HG03175 (cell line): Measurements from ENCODE around the gene C19orf85.
"Not testable (repeated sequence)": the region's sequence is repeated elsewhere in the genome, so short reads cannot be mapped to it uniquely, and the experiment has no call there.

Source experiments
- ATAC-seq: cut with Tn5 transposase; IDR thresholded peaks from one replicate; pipeline ENCODE4 v1.9.1; 2021; ENCODE audit warnings: mild to moderate bottlenecking, moderate library complexity; ENCODE audit not compliant: unreplicated experiment

C19orf85 gene

DNA sequence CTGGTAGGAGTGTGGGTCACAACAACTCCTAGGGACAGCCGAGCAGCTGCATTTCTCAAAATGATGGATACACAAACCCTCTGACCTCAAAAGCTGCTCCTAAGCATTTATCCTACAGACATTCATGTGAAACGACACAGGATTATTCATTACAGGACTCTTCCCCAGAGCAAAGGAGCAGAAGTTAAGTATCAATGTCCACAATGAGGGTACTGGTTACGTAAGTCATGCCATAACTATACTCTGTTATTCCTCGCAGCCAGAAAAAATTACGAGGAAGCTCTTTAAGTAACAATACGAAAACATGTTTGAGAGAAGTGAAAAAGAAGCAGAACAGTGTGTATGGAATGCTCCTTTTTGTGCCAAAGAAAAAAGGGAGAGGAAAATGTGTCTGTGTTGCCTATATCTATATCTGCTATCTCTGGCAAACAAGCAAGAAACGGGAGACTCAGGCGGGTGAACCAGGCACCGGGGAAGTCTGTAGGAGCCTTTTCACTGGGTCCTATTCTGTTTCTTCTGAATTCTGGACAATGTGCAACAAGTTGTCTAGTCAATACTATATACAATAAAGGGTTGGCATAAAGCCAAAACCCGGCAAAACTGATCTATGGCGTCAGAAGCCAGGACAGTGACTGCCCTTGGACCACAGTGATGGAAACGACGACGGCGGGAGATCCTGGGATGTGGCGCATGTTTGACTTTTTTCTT is 4.4 kb downstream of the C19orf85 start:
- ATAC-seq = no peak

DNA sequence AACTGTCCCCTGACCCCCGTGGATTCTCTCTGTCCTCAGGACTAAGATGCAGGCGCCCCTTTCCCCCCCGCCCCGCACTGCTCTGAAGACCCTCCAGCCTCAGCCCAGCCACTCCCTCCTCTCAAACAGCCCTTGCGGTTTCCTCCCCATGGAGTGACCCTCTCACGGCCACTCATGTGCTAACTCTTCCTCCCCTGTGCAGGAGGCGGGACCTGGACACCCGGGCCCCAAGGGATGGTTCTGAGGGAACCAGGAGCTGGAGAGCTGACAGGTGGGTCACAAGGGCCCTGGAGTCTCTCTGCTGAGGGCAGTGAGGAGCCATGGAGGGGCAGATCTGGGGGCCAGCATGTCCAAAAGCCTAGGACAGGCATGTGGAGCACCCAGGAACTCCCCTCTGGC is 5.0 kb downstream of the C19orf85 start:
- no peak for ATAC-seq

DNA sequence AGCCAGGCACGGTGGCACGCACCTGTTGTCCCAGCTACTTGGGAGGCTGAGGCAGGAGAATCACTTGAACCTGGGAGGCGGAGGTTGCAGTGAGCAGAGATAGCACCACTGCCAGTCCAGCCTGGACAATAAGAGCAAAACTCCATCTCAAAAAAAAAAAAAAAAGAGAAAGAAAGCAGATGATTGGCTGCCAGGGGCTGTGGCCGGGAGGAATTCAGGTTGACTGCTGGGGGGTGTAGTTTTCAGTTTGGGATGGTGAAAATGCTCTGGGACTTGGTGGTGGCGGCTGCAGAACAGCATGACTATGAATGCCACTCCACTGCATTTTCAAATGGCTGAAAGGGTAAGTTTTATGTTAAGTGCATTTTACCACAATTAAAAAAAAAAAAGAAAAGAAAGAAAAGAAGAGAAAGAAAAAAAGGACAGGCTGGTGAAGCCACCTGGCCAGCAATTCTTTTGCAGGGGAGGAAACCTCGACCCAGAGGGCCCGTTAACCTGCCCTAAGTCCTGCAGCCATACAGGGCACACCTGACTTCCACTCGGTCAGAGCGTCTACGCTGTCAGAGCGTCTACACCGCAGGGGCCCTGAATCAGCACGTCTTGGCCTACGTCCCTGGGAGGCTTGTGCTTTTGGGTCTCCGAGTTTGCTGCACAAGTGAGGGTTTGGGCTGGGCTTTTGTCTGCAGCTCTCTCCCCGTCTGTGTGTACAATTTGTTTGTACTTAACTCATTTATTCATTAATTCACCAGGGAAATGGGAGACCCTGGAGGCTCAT is 6.7 kb downstream of the C19orf85 start:
- no peak for ATAC-seq

DNA sequence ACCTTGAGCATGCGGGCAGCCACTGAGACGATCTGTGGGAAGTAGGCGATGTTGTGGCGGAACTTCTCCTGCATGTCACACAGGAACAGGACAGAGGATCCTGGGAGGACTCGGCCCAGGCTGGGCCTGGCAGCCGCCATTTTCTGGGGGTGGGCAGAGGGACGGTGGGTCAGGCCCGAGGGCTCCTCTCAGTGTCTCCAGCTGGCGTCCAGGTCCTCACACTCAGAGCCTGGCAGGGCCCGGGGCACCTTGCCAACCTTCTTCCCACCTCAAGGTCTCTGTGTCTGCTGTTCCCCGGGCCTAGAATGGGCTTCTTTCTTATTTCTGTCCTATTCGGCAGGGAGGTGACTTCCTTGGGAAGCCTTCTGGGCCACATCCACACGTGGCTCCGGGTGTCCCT is 8.2 kb downstream of the C19orf85 start:
- no peak for ATAC-seq

DNA sequence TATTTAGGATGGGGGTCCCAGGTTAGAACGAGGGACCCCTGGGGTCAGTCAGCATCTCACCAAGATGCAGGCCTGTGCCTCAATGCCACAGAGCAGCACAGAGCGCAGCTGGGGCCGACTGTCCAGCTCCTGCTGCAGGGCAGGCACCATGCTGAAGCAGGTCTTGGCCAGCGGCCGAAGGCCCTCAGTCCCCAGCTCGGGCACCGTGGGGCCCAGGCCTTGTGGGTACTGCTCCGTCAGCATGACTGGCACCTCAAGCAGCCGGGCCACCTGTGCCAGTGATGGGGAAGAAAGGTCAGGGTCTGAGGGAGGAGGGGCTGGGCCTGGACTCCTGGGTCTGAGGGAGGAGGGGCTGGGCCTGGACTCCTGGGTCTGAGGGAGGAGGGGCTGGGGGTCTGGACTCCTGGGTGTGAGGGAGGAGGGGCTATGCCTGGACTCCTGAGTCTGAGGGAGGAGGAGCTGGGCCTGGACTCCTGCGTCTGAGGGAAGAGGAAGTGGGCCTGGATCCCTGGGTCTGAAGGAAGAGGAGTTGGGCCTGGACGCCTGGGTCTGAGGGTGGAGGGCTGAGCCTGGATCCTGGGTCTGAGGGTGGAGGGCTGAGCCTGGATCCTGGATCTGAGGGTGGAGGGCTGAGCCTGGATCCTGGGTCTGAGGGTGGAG is 8.8 kb downstream of the C19orf85 start:
- ATAC-seq = no peak

DNA sequence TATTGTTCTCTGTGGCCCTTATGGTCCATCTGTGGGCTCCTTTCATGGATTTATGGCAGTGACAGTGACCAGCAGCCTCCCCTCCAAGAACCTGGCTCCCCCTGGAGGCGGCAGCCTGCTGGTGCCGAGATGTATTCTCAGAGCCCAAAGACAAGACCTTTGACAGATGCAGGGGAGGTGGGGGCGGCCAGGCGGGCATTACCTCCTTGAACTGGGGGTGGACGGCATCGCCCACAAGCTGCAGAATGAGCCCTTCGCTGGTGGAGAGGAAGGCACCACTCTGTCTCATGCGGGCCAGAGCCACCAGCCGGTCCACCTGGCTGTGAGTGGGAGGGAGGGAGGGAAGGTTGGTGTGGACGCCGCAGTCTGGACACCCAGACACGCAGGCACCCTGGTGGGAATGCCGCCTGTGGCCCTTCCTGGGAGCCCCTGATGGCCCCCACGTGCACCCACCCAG is 9.7 kb downstream of the C19orf85 start:
- ATAC-seq = no peak

DNA sequence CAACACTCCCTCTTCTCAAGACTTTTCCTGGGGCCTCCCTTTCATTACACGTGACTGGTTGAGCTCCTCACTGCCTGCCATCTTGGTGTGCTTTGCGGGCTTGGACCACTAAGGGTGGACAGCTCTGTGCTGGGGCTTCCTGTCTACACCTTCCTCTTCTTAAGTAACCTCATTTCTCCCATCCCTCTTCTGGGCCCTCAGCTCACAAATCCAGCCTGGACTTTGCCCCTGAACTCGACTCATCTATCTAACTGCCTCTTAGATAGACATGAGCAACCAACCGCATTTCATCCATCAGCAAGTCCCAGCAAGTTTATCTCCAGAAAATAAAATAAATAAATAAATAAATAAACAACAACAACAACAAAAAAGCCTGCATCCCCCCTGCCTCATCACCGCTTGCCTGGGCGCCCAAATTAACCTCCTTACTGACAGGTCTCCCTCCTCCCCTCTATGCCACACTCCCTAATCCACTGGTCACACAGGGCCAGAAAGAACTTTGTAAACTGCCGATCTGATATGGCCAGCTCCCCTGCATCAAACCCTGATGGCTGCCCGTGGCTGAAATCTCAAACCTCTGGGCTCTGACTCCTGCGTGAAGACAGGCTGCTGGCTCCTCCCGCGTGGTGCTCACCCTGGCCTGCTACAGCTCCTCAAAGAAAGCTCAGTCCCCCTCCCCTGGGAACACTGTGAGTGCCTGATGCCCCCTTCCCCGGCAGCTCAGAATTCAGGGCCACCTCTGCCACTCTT is 10.9 kb downstream of the C19orf85 start:
- no peak for ATAC-seq

DNA sequence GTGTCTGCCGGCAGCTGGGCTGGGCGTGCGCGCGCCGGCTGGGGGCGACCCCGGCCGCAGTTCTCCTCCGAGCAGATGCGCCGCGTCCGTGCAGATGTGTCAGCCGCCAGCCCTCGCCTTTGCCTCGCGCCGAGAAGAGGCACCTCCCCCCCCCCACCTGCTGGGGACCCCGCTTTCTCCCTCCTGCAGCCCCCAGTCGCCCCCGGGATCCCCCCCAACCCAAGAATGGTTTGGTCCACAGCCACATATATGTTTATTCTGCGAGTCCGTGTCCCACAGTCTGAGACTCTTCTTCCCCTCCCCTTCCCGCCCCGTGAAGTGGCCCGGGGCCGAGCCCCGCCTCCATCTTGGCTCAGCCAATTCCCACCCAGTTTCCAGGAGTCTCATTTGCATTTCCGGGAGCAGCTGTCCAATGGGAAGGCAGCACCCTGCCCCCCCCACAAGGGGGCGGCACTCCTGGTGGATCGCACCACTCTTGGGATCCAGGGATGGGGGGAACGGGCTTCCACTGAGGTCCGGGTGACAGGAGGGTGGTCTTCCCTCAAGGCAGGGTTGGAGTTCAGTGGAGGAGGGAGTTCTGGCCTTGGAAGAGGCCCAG is 11.7 kb downstream of the C19orf85 start:
- no peak for ATAC-seq

DNA sequence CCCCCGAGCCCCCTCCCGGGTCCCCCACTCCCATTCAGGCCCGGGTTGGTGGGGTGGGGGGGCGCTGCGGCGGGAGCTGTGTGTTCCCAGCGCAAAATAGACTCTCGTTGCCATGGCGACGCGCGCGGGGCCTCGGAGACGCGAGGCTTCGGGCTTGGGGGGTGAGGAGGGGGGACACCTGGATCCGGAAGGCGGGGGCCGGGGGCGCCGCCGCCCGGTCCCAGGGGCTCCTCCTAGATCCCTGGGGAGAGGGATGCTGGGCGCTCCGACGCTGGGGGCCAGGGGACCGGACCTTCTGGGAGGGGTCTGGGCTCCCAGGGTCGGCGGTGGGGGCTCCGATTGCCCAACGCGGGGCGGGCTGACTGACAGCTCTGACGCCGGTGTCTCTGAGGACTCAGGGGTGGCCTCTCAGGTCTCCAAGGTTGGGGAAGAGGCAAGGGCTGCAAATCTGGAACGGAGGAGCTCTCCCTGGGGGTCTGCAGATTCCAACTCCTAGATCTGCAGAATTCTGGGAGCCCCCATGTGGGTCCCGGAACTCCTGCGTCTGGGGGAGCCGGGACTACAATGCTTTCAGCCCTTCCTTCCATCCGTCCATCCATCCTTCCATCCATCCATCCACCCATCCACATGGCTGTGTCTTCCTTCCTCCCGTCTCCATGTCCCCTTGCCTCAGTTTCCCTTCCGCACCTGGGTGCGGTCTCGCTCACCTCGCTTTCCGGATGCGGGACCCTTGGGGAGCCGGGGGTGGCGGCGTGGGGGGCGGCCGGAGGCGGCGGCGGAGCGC is 12.4 kb downstream of the C19orf85 start:
- no peak for ATAC-seq

DNA sequence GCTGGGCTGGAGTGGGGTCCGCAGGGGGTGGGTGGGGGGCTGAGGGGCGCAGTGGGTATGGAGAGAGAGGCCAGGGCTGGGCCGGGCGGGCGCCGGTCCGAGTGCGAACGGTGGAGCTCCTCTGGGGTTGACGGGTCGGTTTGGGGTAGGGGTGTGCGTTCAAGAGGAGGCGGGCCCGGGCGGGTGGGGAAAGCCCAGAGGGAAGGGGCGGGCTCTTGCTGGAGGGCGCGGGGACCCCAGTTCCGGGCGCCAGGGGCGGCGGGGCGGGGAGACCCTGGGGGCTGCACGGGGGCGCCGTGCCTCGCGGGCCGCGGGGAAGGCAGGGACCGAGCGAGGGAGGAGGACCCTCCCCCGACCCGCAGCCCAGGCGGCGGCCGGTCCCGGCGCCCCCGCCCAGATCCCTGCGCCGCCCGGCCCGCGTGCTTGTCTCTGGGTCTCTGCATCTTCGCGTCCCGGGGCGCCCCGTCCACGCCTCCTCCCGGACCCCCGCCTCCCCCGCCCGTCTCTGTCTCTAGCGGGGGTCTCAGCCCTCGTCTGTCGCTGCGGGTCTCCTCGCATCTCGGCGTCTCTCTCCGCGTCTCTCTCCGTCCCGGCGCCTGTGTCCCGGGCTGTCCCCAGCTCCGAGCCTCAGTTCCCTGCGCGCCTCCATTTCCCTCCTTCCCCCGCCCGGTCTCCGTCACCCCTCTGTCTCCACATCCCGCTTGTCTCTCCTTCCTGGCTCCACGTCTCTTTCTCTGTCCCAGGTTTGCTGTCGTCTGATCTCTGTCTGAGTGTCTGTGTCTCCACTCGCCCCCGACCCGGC is 13.2 kb downstream of the C19orf85 start:
- no peak for ATAC-seq

DNA sequence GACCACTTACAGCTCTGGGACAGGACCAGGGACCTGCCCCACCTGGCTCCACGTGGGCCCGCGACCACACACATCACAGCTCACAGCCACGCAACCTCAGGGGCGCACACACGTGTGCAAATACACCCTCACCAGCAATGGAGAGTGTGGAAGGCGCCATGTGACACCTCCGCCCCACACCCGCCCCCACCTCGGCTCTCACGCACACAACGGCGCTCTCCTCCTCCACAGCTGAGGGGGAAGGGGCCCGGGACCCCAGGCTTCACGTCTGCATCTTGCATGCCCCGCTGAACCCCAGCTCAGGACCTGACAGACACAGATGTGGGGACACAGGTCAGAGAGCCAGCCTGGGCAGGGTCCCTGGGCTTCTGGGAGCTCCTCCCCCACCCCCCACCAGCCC is 15.1 kb downstream of the C19orf85 start:
- no peak for ATAC-seq

DNA sequence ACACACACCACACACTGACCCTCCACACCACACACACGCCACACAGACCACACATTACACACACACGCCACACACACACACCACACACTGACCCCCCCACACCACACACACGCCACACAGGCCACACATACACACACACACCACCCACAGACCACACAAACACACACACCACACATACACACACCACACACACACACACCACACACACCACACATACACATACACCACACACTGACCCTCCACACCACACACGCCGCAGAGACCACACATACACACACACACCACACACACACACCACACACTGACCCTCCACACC is 16.4 kb downstream of the C19orf85 start:
- ATAC-seq = not testable (repeated sequence)

DNA sequence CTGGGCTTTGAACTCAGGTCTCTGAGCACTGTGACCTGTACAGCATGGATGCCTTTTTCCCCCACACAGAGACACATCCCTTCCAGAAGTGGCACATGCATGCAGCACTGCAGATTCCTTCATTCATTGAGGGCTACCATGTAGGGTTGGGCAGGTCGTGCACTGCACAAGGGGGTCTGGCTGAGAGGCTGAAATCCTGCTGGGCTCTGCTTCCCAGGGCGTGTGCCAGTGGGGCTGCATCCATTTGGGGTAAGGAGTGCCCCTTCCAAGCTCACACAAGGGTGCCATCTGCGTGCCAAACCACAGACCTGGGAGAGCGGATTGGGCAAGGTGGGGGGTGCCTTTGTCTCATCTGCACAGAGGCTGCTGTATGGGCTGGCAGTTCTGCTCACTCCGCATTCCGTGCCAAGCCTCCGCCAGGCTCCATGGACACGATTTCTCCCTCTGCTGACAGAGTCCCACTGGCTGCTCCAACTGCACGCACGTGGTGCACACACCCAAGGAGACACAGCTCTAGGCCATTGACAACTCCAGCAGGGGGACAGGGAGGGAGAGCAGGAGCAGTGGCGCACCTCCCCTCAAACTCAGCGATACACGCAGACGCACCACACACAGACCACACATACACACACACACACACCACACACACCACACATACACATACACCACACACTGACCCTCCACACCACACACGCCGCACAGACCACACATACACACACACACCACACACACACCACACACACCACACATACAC is 17.0 kb downstream of the C19orf85 start:
- ATAC-seq = no peak

DNA sequence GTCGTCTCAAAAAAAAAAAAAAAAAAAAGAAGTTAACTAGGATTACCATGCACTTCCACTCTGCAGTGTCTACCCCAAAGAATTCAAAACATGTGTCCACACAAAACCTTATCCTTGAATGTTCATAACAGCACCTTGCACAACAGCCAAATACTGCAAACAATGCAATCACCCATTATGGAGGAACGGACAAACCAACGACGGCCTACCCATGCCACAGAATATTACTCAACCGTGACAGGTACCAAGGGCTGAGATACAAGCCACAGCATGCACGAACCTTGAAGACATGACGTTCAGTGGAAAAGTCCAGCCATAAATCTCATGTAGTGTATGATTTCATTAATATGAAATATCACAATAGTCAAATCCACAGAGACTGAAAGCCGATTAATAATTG is 18.5 kb downstream of the C19orf85 start:
- no peak for ATAC-seq

DNA sequence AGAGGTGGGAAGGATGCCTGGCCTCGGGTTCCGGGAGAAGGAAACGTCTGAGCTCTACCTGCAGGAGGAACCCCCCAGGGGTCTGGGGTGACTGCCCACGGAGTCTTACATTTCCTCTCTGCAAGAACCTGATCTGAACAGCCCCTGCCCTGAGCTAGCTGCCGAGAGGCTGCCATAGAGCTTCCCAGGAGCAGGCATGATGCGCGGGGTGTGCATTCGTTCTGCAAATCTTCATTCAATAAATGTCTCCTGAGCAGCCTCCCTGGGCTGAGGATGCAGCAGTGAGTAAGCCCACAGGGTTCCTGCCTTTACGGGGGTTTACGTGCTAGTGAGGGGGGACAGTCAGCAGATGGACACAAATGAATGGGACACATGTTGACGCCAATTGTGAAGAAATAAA is 19.9 kb downstream of the C19orf85 start:
- ATAC-seq = no peak

DNA sequence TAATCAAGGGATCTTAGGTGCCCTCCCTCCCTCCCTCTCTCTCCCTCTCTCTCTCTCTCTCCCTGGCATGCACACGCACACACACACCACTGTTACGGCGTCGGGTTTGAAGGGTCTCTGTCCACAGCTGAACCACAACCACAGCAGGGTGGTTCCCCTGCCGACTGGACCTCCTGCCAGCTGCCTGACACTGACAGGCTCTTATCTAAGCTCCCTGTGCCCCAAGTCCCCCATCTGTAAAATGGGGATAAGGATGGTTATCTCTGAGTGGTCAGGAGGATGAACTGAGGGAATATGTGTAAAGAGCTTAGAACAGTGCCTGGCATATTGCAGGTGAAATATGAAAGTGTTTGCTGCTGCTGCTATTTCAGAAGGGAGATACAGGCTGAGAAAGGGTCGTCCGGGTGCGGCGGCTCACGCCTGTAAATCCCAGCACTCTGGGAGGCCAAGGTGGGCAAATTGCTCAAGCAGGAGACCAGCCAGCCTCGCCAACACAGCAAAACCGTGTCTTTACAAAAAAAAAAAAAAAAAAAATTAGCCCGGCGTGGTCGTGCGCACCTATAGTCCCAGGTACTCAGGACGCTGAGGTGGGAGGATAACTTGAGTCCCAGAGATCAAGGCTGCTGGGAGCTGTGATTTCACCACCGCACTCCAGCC is 20.6 kb downstream of the C19orf85 start:
- no peak for ATAC-seq

DNA sequence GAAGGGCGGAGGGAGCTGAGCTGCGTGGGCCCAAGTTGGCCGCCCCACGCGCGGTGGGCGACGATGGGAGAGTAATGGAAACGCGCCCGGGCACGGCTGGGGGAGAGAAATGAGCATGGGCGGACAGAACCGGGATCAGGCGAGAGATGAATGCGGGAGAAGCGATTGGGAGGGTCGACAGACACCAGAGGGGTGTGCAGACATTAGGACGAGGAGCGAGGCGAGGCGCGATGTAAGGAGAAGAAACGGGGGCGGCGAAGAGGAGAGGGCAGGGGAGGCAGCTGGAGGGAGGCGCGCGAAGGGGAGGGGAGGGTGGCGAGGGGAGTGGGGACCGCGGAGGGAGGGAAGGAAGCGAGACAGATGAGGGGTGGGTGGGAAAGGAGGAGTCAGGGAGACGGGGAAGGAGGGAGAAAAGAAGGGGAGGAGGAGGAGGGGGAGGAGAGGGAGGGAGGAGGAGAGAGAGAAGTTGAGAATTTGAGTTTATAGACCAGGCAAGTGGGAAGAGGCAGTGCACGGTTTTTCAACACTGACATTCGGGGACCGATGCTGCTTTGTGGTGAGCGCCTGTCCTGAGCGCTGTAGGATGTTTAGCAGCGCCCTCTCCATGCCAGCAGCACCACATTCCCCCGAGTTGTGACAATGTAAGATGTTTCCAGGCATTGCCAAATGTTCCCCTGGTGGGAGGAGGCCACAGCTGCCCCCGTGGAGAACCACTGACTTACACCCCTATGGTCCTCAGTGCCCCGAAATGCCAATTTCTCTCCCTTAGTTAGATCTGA is 21.3 kb downstream of the C19orf85 start, which contains the start of gene SHISA7:
SHISA7 (minus strand) TSS at position 256 of the 779 bp plus-strand sequence. CDS start 437 bp downstream, outside the sequence.
- no peak for ATAC-seq
